ENCODE results near the gene SNCB. TPM values are rescaled to one million over a fixed set of nuclear protein-coding genes. Genes with fewer than 3 reads are reported as not detected.

The SNCB gene
- total and polyA plus RNA-seq, 4 donors = 13.6 to 271 (median 157) TPM

GRCh38 chr5:176574297-176574591 is 56.1 kb downstream of the SNCB start:
- Histone ChIP-seq H3K9me3 (ENCODE audit: control insufficient read depth, insufficient read depth, low read length) (no peaks in the 10 kb centered on the region), H3K36me3 (ENCODE audit: control insufficient read depth, insufficient read depth, low read length) (peaks cover 4% of the 10 kb centered on the region), H3K4me3 (ENCODE audit: low read depth, low read length) (no peak overlapping the region), H3K4me1 (ENCODE audit: control insufficient read depth, insufficient read depth, low read length) (peaks cover 22% of the 10 kb centered on the region), H3K27me3 (ENCODE audit: control insufficient read depth, insufficient read depth, low read length) (no peaks in the 10 kb centered on the region), H3K27ac (ENCODE audit: low read depth, low read length) (no peak overlapping the region)
- WGBS (ENCODE audit: insufficient coverage) = 44% methylated on average over 10 of the region's 10 CpGs
- no peak for DNase-seq (ENCODE audit: low read depth in 4 of 6, low spot score in 6 of 6)

GRCh38 chr5:176573564-176574296 is 56.6 kb downstream of the SNCB start:
- no peaks in the 10 kb centered on the region for H3K9me3 ChIP-seq (ENCODE audit: control insufficient read depth, insufficient read depth, low read length)
- H3K27me3 ChIP-seq (ENCODE audit: control insufficient read depth, insufficient read depth, low read length) = no peaks in the 10 kb centered on the region
- peaks cover 19% of the 10 kb centered on the region for H3K4me1 ChIP-seq (ENCODE audit: control insufficient read depth, insufficient read depth, low read length)
- H3K36me3 ChIP-seq (ENCODE audit: control insufficient read depth, insufficient read depth, low read length) = peaks cover 4% of the 10 kb centered on the region
- peak in 5 of 6 donors; percentile 17 to 77 (median 37) for DNase-seq (ENCODE audit: low read depth in 4 of 6, low spot score in 6 of 6)
- no peak overlapping the region for H3K27ac ChIP-seq (ENCODE audit: low read depth, low read length)
- 38% methylated on average over 17 of the region's 18 CpGs for WGBS (ENCODE audit: insufficient coverage)
- no peak overlapping the region for H3K4me3 ChIP-seq (ENCODE audit: low read depth, low read length)

Small RNA genes within 50 kb of the gene (small RNA-seq; reads per million reads assigned to genes)
- not detected for gene MIR4281 (ENCODE audit: low replicate concordance)

Other genes with a start within 250 kb of the SNCB start
- 1 to 10 TPM; 5.2 to 9.9 TPM for gene NOP16, start 241.9 kb downstream of the SNCB start, total RNA-seq
- 10 to 100 TPM; 32.7 to 35.8 TPM for gene NOP16, start 241.9 kb downstream of the SNCB start, polyA plus RNA-seq (ENCODE audit: insufficient read length in 2 of 2)
- gene HIGD2A, start 241.8 kb downstream of the SNCB start, total RNA-seq = 100 to 1,000 TPM in 1 of 2 donors, 10 to 100 TPM in 1; 39.8 to 152 TPM
- gene HIGD2A, start 241.8 kb downstream of the SNCB start, polyA plus RNA-seq (ENCODE audit: insufficient read length in 2 of 2) = 100 to 1,000 TPM; 134 to 135 TPM
- gene CLTB, start 214.0 kb downstream of the SNCB start, total RNA-seq = 100 to 1,000 TPM in 1 of 2 donors, 10 to 100 TPM in 1; 70.8 to 141 TPM
- 100 to 1,000 TPM; 179 to 191 TPM for gene CLTB, start 214.0 kb downstream of the SNCB start, polyA plus RNA-seq (ENCODE audit: insufficient read length in 2 of 2)
- 10 to 100 TPM; 43.5 to 50.9 TPM for gene FAF2, start 182.1 kb downstream of the SNCB start, total RNA-seq
- 10 to 100 TPM; 38.0 to 40.3 TPM for gene FAF2, start 182.1 kb downstream of the SNCB start, polyA plus RNA-seq (ENCODE audit: insufficient read length in 2 of 2)
- gene RNF44, start 93.1 kb downstream of the SNCB start, total RNA-seq = 10 to 100 TPM in 1 of 2 donors, 1 to 10 TPM in 1; 8.1 to 19.2 TPM
- 10 to 100 TPM; 62.9 to 74.9 TPM for gene RNF44, start 93.1 kb downstream of the SNCB start, polyA plus RNA-seq (ENCODE audit: insufficient read length in 2 of 2)
- gene CDHR2, start 81.2 kb downstream of the SNCB start, total RNA-seq = under 1 TPM; 0.20 to 0.55 TPM
- gene CDHR2, start 81.2 kb downstream of the SNCB start, polyA plus RNA-seq (ENCODE audit: insufficient read length in 2 of 2) = 10 to 100 TPM; 21.2 to 23.0 TPM
- gene GPRIN1, start 20.4 kb downstream of the SNCB start, total RNA-seq = 10 to 100 TPM; 14.7 to 25.2 TPM
- 10 to 100 TPM; 60.6 to 62.4 TPM for gene GPRIN1, start 20.4 kb downstream of the SNCB start, polyA plus RNA-seq (ENCODE audit: insufficient read length in 2 of 2)
- 1 to 10 TPM in 1 of 2 donors, under 1 TPM in 1; 0.44 to 1.2 TPM for gene EIF4E1B, start 141 bp upstream of the SNCB start, total RNA-seq
- gene EIF4E1B, start 141 bp upstream of the SNCB start, polyA plus RNA-seq (ENCODE audit: insufficient read length in 2 of 2) = 1 to 10 TPM; 1.9 to 4.0 TPM
- 10 to 100 TPM; 20.8 to 33.4 TPM for gene TSPAN17, start 16.9 kb upstream of the SNCB start, total RNA-seq
- gene TSPAN17, start 16.9 kb upstream of the SNCB start, polyA plus RNA-seq (ENCODE audit: insufficient read length in 2 of 2) = 10 to 100 TPM; 49.9 to 55.1 TPM
- 1 to 10 TPM; 3.1 to 4.1 TPM for gene UNC5A, start 180.0 kb upstream of the SNCB start, total RNA-seq
- gene UNC5A, start 180.0 kb upstream of the SNCB start, polyA plus RNA-seq (ENCODE audit: insufficient read length in 2 of 2) = 10 to 100 TPM; 16.2 to 18.2 TPM